H54 (cell line): ENCODE measurements around the gene SPEM3.

Experiments
- DNase-seq: peaks from one replicate; pipeline ENCODE4 v3.0.0; 2011; ENCODE audit warnings: low spot score, mixed read lengths; ENCODE audit not compliant: insufficient read length
- FAIRE-seq: peaks from 3 replicates; lab custom pipeline; 2011; peaks lifted over from hg19 to GRCh38; lab: Jason Lieb, UNC
- POLR2A ChIP-seq: IDR thresholded peaks from 2 replicates; pipeline ENCODE4 v1.6.1; 2011; ENCODE audit warnings: low read depth, mild to moderate bottlenecking, low read length

The SPEM3 gene

GRCh38 chr17:7393613-7394451 lies 34.8 kb upstream of the SPEM3 start:
- TF ChIP-seq POLR2A = no peak; the same call in 1 of the 2 replicates
- DNase-seq = no peak
- no peak for FAIRE-seq

- DNase-seq (peak; percentile 93), FAIRE-seq (no peak)
- peak; percentile 46 for TF ChIP-seq POLR2A
These were observed 34.0 kb upstream of the SPEM3 start, which contains the start of gene PLSCR3 for GRCh38 chr17:7394452-7395191. Gene PLSCR3, minus strand, starts transcription at chr17:7394525. Its CDS starts 415 bp downstream, at chr17:7394110.

GRCh38 chr17:7396147-7396546 lies 32.5 kb upstream of the SPEM3 start:
- DNase-seq (no peak), FAIRE-seq (no peak)
- TF ChIP-seq POLR2A = no peak

GRCh38 chr17:7398612-7399011 lies 30.0 kb upstream of the SPEM3 start:
- no peak for DNase-seq
- no peak for FAIRE-seq
- no peak for TF ChIP-seq POLR2A

- FAIRE-seq = no peak
- DNase-seq = no peak
- TF ChIP-seq POLR2A = no peak
These were observed 25.5 kb upstream of the SPEM3 start for GRCh38 chr17:7403043-7403726.

- DNase-seq (peak; percentile 86), FAIRE-seq (no peak)
- TF ChIP-seq POLR2A = no peak
These were observed 25.0 kb upstream of the SPEM3 start for GRCh38 chr17:7403727-7403976.

- peak; percentile 79 for FAIRE-seq
- peak; percentile 95 for DNase-seq
- peak; percentile 71; the same call in 1 of the 2 replicates for TF ChIP-seq POLR2A
These were observed 24.5 kb upstream of the SPEM3 start, which contains the start of gene TMEM256 for GRCh38 chr17:7403977-7404736. Gene TMEM256, minus strand, starts transcription at chr17:7404097. Its CDS starts 13 bp downstream, at chr17:7404084.

GRCh38 chr17:7404737-7405349 lies 23.8 kb upstream of the SPEM3 start:
- peak; percentile 78 for DNase-seq
- FAIRE-seq = no peak
- peak; percentile 39; the same call in 1 of the 2 replicates for TF ChIP-seq POLR2A

- no peak for TF ChIP-seq POLR2A
- no peak for FAIRE-seq
- no peak for DNase-seq
These were observed 23.1 kb upstream of the SPEM3 start for GRCh38 chr17:7405350-7406234.

GRCh38 chr17:7406235-7406825 lies 22.3 kb upstream of the SPEM3 start:
- FAIRE-seq (no peak), DNase-seq (no peak)
- no peak for TF ChIP-seq POLR2A

GRCh38 chr17:7407082-7407481 lies 21.6 kb upstream of the SPEM3 start:
- no peak for TF ChIP-seq POLR2A
- no peak for FAIRE-seq

More at GRCh38 chr17:7407082-7407481, 21.6 kb upstream of the SPEM3 start:
- no peak for DNase-seq
